Fibroblast of peridontal ligament (primary cell): Measurements from ENCODE around the gene TMEM108.

Experiments used
- DNase-seq: peaks from one replicate; pipeline ENCODE4 v3.0.0-alpha.2; 2010; ENCODE audit errors: extremely low read depth

TMEM108 gene

DNA sequence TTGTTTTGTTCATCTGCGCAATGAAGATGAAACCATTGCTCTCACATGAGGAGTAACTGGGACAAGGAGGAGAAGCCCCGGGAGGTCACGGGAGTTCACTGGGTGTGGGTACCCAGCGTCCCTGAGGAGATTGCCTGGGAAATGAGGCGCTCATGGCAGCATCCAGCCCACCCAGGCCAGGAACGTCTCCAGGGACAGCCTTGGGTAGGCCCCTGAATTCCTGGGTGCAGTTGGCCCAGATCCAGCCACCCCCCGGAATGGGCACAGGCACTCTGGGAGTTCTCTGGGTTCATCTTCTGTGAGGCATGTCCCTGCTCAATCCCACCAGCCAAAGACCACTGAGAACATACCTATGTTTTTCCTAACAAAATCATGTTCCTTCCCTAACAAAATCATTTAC lies 380.2 kb downstream of the TMEM108 start:
- no peak for DNase-seq

DNA sequence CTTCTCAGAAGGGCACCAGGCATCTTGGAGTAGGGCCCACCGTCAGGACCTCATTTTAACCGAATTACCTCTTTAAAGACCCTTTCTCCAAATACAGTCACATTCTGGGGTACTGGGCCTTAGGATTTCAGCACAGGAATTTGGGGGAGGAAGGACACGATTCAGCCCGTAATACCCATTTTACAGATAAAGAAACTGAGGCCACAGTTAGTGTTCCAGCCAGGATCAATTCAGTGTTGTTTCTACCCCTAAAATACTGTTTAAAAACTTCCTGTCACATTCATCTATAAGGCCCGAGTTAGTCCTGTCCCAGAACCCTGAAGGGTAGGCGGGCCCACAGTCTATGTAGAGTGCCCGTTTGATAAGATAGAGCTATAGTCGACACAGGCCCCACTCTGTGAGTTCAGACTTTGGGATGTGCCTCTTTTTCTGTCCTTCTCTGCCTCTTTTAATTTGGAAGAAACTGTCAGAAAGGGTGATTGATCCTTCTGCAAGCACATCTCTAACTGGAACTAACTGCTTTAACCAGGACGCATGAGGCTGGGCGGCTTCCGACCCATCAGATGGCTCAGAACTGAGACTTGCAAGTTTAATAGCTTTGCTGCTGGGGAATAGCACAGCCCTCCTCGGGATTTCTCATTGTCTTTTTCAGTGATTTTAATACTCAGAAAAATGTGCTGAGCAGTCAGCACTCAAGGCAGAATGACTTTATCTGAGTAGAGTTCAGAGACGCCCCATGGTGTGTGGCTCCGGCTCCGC lies 381.1 kb downstream of the TMEM108 start:
- DNase-seq: no peak

DNA sequence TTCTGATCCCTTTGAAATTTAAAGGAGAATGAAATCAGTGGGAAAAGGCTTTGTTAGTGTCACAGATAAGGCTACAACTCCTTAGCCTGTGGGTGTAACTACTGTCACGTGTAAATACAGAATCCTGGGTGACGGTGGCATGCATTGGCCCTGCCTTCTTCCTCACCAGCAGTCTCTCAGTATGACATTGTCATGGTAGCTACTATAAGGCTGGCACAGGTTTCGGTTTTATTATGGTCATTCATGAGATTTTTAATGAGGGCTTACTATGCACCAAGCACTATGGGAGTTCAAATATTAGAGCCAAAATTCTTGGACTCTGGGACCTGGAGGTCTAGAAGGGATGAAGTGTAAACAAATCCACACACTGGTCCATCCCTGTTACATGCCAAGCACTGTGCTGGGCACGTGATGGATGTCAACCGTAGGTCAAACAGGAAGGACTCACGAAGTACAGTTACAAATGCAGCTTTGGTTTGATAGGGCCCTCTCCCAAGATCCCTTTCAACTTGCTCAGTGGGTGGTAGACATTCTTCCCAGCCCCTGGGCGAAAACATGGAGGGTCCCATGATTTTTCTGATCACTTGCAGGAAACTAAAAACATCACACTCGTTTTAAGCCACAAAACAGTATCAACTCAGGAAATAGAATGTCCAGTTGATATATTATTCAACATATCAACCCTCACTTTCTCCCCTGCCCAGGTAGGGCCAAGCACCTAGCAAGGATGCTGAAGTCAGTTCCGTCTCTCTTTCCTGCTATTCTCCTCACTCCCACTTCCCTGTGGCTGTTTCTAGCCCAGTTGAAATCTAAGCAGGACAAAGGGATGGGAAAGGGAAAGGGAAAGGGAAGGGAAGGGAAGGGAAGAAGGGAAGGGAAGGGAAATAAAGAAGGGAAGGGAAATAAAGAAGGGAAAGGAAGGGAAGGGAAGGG lies 387.0 kb downstream of the TMEM108 start:
- no peak for DNase-seq

DNA sequence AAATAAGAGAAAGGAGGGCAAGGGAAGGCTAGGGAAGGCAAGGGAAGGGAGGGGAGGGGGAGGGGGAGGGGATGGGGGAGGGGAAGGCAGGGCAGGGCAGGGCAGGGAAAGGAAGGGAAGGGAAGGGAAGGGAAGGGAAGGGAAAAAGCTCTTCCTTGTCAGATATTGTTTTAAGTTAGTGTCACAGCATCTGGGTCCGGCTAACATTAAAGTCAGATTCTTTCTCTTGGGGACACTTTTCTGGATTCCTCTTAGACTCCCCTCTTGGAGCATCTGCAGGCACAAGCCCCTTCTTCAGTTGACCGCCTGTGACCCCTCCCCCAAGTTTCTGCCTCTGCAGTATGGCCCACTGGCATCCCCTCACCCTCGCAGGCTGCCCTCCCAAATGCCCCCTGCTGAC lies 387.7 kb downstream of the TMEM108 start:
- DNase-seq: no peak

DNA sequence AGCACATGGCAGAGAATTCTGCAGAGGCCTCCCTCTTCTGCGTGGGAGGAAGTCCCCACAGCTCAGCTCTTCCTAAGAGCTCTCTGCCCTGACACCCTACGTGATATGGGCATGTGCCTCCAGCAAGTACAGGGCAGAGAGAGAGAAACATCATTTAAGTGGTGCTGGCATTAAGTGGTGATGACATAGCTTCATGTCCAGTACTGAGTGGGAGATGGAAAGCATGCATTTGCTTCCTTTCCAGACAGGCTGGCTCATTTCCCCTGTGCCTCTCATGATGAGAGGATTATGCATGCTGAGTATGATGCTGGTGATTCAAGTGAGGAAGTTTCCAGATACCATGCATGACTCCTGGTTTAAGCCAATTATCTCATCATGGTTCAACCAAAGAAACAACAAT lies 388.5 kb downstream of the TMEM108 start:
- peak; percentile 54 for DNase-seq

DNA sequence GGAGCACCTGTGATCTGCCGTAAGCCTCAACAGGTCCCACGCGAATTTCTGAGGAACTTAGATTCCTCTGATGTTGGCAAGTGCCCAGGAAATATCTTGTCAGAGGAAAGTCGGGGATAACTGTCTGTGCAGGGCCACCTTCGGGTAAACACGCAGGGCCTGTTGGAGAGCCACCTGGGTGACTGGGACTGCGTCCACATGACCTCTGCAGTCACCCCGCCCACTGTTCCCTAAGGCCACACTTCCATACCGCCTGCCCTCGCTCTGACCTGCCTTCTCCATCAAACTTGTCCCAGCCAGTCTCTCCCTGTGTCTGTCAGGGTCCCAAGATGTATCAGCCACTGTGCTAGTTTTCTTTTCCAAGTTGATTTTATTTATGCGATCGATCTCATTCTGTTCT lies 390.4 kb downstream of the TMEM108 start:
- DNase-seq: no peak

DNA sequence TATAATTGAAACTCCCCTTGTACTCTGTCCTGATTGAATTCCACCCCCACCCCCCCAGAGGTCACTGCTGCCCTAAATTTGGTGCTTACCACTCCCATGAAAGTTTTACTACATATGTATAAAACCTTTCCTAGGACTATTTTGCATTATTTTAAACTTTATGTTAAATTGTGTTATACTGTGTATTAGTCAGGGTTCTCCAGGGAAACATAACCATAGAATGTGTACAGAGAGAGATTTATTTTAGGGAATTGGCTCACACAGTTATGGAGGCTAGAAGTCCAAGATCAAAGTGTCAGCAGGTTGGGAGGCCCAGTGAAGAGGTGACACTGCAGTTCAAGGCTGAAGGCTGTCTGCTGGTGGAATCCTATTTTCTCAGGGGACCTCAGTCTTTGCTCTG lies 390.9 kb downstream of the TMEM108 start:
- DNase-seq: no peak

DNA sequence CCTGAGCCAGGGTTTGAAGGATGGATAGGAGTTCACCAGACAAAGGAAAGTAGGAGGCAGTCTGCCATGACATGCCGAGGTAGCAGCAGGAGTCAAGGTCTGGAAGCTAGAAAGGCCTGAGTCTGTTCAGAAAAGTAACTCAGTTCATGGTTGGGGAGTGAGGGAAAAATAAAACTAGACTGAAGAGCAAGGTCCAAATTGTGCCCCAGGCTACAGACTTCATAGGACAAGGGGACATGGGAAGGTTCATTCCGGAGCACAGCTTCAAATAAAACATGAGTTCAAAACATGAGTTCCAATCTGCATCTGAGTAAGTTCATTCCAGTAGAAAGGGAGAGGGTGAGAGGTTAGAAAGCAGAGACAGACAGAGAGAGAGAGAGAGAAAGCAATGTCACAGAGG lies 401.4 kb downstream of the TMEM108 start:
- DNase-seq: no peak

DNA sequence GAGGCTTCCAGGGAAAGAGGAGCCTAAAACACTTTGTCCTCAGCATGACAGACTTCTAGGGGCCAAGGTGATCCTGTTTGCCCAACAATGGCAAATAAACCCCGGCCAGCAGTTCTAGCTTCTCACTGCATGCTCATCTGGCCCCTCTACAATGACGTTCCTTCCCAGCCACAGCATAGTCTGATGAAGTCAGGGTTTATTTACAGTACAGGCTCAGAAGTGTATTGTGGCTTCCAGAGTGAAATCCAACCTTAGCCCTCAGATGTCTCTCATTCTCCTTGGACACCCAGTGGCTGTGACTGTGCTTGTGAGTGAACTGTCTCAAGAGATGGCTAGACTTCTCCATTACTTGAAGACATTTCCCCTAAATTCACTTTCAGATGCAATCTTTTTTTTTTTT lies 402.5 kb downstream of the TMEM108 start:
- DNase-seq: peak; percentile 70

DNA sequence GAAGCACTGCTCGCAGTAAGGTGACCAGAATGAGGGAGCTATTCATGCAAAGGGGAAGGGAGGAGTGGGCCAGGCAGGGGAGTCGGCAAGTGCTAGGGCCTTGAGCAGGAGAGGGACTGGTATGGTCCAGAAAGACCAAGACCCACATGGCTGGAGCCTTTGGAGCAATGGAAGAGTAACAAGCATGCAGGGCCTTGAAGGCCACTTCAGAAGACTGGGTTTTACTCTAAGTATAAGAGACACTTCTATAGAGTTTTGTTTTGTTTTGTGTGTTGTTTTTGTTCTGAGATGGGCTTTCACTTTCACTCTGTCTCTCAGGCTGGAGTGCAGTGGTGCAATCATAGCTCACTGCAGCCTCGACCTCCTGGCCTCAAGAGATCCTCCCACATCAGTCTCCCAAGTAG lies 403.7 kb downstream of the TMEM108 start:
- DNase-seq: peak; percentile 11

DNA sequence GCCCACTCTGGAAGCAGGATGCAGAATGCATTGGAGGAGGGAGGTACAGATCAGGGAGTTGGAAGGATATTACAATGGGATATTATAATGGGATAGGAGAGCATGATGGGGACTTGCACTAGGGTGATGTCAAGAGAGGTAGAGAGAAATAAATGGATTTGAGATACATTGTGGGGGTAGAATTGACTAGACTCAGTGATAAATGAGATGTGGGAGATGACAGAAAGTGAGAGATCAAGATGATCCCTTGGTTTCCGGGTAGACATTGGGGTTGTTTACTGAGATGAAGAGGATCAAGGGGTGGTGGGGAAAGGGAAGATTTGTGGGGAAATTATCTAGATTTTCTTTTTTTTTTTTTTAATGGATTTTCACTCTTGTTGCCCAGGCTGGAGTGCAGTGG lies 404.3 kb downstream of the TMEM108 start:
- DNase-seq: no peak

DNA sequence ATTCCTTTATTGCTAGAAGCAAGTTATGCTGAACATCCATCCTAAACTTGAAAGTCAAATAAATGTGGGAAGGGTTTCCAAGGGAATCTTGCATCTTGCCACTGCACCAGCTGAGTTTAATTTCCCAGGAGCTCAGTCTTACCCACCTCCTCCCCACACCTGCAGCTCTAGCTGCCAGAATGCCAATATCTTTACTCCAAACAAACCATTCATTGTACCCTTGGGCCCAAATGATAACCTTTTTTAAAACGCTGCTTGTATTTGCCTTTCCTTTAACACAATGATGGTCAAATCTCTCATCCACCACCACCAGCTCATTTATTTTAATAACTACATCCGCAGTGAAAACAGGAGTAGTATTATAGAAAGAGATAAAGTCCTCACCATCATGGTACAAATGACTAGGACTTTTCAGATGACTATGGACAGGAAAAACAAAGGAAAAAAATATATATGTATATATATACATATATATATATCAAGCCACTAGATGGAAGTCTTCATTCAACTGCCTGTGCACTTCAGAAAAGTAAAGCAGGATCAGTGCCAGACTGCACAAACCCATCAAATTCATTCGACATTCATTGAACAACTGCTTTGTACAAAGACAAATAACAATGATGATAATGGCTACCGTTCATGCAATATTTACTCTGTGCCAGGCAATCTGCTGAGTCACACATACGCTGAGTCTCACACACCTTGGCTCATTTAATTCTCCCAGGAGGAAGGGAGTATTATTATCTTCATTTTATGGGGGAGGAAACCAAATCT lies 405.6 kb downstream of the TMEM108 start:
- peak; percentile 44 for DNase-seq

DNA sequence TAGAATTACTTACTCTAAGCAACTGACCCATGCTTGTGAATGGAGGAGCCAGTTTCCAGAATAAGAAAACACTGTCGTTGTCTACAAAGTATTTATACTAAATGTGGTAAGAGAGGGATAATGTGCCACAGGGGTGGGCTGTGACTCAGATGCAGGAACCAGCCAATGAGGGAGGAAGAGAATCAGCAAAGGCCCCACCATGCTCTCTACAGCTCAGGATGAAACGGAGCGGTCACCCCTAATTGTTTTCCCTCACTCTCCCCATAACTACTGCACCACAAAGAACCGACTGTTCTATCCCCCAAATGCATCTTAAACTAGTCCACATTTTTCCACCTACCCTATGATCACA lies 406.2 kb downstream of the TMEM108 start:
- no peak for DNase-seq

DNA sequence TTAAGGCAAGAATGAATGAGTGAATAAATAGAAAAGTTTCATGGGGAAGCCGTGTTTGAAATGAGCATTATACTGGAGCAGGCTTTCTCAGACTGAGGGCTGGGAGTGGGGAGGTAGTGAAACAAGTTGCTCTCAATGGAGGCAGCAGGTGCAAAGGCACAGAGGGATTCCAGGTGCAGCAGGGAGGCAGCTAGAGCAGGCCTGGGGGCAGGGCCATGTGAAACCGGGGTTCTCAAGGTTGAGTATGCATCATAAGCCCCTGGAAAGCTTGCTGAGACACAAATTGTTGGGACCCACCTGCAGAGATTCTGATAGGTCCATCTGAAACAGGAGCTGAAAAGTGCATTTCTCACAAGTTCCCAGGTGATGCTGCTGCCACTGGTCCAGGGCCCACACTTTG lies 406.9 kb downstream of the TMEM108 start:
- no peak for DNase-seq
